NK-92 (cell line): ENCODE results near the gene DHCR7.

Source experiments
- DNase-seq: peaks from one replicate; lab custom pipeline; 2025; ENCODE audit not compliant: unreplicated experiment; lab: John Stamatoyannopoulos, UW

The DHCR7 gene

GRCh38 chr11:71420455-71421241, 27.5 kb downstream of the DHCR7 start:
- DNase-seq = no peak

- no peak for DNase-seq
These were observed 29.6 kb downstream of the DHCR7 start for GRCh38 chr11:71418643-71419042.

GRCh38 chr11:71414645-71415044, 33.5 kb downstream of the DHCR7 start:
- no peak for DNase-seq

DNA sequence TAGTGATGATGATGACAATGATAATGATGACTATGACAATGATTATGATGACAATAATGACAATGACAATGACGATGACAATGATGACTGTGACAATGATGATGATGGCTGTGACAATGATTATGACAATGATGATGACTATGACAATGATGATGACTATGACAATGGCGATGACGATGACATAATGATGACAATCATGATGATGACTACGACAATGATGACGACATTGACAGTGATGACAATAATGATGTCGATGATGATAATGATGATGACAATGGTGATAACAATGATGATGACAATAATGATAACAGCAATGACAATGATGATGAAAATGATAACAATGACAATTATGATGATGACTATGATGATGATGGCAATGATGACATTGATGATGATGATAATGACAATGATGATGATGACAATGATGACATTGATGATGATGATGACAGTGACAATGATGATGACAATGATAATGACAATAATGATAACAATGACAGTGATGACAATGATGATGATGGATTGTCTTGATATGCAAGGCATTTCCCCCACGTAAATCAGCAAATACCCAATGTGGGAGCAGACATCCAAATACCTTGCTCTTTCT, 37.7 kb downstream of the DHCR7 start:
- no peak for DNase-seq

DNA sequence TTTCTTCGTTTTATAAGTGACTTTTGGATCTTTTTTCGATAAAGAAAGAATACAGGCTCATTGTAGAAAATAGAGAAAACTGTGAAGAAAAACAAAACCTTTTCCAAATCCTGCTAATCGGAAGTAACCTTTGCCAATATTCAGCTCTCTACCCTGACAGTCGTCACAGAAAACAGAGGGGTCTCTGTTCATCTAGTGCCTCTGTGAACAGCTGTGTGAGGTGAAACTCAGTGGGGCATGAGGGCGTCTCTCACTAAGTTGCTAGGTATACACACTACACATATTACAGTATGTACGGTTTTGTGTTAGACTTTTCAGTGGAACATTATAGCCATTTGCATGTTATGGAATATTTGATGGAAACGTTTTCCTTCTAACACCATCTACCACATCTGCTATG, 39.4 kb downstream of the DHCR7 start:
- no peak for DNase-seq

DNA sequence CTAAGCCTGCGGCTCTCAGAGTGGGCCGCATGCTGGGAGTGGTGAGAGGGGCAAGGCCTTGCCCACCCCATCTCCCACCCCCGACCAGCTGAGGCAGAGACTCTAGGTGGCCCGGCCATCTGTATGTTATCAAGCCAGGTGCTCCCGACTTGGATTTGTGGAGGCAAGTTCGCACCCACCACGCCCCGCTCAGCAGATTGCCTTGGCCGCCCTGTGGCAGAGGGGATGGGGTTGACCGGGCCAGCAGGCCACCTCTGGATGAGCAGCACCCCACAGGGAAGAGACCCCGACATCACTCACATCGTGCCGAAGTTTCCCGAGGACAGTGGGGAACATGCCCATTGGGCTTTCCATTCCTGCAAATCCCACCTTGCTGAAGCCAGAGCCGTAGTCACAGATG, 40.8 kb downstream of the DHCR7 start:
- DNase-seq = no peak

DNA sequence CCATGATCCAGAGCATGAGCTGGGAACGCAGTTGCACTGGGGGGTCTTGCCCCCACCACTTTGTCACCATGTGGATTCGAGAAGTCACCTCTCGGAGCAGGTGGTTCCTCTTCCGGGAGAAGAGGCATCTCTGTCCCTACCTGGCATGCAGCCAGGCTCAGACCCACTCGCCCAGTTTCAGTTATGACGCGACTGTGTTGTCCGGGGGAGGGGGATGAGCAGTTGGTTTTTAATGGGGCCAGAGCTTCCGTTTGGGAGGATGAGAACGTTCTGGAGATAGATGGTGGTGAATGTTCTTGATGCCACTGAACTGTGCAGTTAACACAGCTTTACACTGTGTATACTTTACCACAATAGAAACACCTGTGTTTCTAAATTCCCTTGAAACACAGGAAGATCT, 41.5 kb downstream of the DHCR7 start:
- DNase-seq = no peak

DNA sequence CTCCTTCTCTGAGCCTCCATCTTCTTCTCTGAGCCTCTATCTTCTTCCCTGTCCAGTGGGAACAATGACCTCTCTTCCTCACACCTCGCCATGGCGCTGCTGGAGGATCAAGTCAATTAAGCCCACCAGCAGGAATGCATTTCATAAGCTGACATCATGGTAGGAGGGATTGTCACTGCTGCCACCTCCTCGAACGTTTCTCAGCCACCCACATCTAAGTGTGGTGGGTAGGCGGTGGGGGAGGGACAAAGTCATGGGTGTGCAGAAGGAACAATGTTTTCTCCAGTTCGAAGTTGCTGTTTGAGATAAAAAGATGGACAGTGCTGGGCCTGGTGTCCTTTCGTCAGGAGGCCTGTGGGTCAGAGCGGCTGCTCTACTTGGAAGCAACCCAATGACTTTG, 44.0 kb downstream of the DHCR7 start:
- DNase-seq = no peak

- DNase-seq = no peak
These were observed 45.3 kb downstream of the DHCR7 start for GRCh38 chr11:71402878-71403277.

DNA sequence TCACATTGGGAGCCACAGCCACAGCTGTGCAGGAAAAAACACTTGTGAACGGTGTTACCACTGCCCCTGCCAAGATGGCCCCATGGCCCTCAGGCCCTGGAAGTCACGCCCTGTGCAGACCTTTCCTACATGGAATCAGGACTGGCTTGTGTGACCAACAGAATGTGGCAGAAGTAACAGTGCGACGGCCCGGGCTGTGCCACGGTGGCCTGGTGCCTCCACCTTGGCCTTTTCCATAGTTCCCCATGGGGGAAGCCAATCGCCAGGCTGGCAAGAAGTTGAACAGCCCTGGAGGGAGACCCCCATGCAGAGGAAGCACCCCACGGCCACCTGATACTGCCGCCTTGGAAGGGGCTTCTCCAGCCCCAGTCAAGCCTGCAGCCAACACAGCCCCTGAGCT, 48.0 kb downstream of the DHCR7 start:
- DNase-seq = no peak

DNA sequence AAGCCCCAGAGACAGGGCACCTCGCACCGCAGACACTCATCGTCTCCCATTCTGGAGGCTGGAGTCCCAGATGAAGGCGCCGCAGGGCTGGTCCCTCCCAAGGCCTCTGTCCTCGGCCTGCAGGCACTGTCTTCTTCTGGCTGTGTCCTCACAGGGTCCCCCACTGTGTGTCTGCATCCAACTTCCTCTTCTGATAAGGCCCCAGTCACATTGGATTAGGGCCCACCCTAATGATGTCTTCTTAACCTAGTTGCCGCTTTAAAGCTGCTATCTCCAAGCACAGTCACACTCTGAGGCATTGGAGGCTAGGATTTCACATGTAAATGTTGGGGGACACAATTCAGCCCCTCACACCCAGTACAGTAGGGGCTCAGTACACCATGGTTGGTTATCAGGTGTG, 48.9 kb downstream of the DHCR7 start:
- no peak for DNase-seq

DNA sequence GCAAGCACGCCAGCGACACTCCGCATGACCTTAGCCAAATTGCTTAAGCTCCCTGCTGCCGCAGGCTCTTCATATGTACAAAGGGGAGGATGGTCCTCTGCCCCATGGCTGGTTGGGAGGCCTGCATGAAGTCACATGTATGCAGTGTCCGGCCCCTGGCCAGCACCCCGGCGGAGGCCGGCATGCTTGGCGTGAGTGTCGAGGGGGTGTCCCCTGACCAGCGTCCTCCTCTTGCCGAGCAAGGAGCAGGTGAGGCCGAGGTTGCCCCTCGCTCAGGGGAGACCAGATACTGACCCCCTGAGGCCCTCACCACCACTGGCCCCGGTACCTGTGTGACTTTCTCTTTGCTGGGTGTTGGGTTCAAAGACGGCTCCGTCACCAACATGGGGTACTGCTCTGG, 50.2 kb downstream of the DHCR7 start:
- DNase-seq = no peak

GRCh38 chr11:71397331-71397860, 50.8 kb downstream of the DHCR7 start:
- DNase-seq = no peak

GRCh38 chr11:71396548-71397123, 51.6 kb downstream of the DHCR7 start:
- DNase-seq = no peak

- no peak for DNase-seq
These were observed 52.4 kb downstream of the DHCR7 start for GRCh38 chr11:71395774-71396173.

GRCh38 chr11:71395263-71395560, 53.0 kb downstream of the DHCR7 start:
- DNase-seq = no peak

DNA sequence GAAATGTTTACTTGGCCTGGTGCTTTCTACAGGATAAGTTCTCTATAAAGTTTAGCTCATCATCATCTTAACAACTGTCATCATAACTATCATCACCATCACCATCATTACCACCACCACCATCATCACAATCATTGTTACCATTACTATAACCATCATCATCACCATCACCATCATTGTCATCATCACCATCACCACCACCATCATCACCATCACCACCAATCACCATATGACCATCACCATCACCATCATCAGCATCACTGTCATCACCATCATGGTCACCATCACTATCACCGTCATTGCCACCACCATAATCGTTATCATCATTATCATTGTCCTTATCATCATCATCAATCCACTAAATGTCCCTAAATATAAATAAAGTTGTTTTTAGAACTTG, 54.9 kb downstream of the DHCR7 start:
- no peak for DNase-seq

DNA sequence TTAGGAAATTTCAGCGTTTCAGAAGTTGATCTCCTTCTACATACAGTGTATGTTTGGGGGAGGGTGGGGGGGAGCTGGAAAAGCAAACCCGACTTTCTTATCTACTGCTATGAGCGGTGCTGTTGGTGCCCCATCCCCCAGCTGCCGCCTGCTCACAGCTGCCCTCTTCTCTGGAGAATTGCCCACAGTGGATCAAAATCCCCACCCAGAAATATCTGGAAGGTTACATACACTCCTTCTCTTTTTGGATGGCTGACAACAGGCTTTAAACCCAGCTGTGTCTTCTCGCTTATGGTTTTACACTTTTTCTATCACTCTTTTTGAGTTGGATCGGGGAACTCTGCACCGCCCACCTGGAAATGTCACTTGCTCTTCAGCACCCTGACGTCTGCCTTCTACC, 56.4 kb downstream of the DHCR7 start:
- no peak for DNase-seq

DNA sequence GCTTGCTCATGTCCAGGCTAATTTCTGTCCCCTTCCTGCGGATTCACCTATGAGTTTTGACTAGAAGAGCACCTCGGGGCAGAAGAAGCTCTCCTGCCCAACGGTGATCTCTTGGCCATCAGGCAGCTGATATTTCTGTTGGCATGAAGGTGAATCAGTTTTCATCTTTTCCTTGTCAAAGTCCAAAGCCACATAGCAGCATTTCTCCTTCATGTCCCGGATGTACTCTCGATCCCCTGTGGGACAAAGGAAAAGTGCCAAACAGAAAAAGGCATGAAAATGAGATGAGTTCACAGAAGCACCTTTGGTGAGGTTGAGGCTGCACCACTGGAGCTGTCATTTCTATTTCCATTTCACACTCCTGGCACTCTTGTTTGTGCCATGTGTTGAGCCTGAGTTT, 56.8 kb downstream of the DHCR7 start:
- no peak for DNase-seq

DNA sequence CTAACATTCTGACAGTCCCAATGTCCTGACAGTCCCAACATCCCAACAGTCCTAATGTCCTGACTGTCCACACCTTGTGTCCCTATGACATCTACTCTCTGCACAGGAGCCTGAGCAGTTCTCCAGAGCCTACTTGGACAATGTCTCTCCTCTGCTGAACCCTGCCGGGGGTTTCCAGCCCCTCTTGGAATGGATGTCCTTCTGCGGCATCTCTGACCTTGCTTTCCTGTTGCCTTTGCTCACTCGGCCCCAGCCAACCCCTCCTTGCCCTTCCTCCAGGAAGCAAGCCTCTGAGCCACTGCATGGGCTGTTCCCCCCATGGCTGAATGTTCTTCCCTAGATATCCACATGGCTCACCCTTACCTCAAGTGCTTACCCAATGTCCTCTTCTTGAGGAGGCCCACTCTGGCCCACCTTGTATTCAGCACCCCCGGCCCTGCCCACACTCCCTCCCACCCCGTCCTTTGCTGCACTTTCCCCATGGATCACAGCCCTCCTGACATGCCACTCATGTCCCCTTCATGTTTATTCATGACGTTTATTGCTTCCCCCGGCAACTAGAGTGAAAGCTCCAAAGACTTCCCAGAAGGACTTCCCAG, 59.5 kb downstream of the DHCR7 start:
- DNase-seq = no peak

- DNase-seq = no peak
These were observed 60.2 kb downstream of the DHCR7 start for GRCh38 chr11:71387784-71388636.
